ENCODE results near the gene ZNF766. TPM values are rescaled to one million over a fixed set of nuclear protein-coding genes. Genes with fewer than 3 reads are reported as not detected.
"Not testable (repeated sequence)": the region's sequence is repeated elsewhere in the genome, so short reads cannot be mapped to it uniquely, and the experiment has no call there.

ZNF766 gene
- total and polyA plus RNA-seq, 9 of the 15 experiments (the other 6 are each of a cell fraction or from before 2014, with no cell fraction given) = 6.7 to 23.0 (median 11.2) TPM

DNA sequence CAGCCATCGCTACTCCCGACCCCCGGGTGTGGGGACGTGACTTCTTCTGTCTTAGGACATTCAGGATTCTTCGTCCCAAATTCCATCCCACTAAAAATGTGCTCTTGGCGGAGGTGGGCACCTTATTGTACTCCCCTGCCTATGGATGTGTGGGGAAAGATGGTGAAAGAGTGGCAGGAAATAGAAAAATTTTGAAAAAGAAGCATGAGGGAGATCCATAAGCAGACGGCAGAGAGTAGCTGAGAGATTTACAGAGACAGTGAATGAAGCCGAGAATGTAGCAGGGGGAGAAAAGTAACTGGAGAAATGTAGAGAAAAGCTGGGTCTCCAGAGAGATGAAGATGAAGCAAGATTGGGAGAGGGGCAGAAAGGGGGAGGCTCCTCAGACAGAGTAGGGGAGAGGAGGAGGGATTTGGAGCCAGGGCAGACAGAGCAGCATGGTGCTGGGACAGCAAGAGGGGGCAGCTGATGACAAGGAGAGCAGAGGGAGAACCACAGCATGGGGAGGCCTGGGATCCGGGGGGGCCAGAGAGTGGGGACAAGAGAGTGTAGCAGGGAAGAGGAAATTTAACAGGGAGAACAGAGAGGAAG is 67.5 kb downstream of the ZNF766 start:
- Histone ChIP-seq H3K4me3 (no peak overlapping the region), H3K4me1 (replicated peaks in 1 of 2; ENCODE audit: control insufficient read depth in 2 of 2, insufficient read depth in 2 of 2, low read length in 2 of 2) (peaks cover 0 to 7% of the 10 kb centered on the region in 2 experiments; a peak in 2 of 5 replicates), H3K9me1 (ENCODE audit: control insufficient read depth, insufficient read depth, low read length) (no peaks in the 10 kb centered on the region), H4K20me1 (replicated peaks; ENCODE audit: control insufficient read depth, insufficient read depth, low read length) (no peaks in the 10 kb centered on the region), H3K27ac (ENCODE audit: extremely low read depth, low read depth, low read length) (no peak overlapping the region), H3K9me3 (replicated peaks; ENCODE audit: control insufficient read depth, insufficient read depth, low read depth, low read length) (0 out of 2 replicates have a peak, but pooled peaks cover 1% of the 10 kb centered on the region), H2AFZ (ENCODE audit: low read depth, low read length) (no peak overlapping the region), H3K36me3 (ENCODE audit: control insufficient read depth, insufficient read depth, low read length) (no peaks in the 10 kb centered on the region), H3K27me3 (ENCODE audit: control insufficient read depth in 2 of 2, insufficient read depth in 2 of 2, low read length in 2 of 2) (no peaks in the 10 kb centered on the region), H3K79me2 (ENCODE audit: control insufficient read depth, insufficient read depth, low read length) (no peaks in the 10 kb centered on the region), H3K4me2 (ENCODE audit: insufficient read depth, low read length) (no peak overlapping the region), H3K9ac (ENCODE audit: insufficient read depth in 1 of 2, low read depth in 2 of 2, low read length in 2 of 2) (no peak overlapping the region)
- intact Hi-C loops (cut with micrococcal nuclease) = no loop called here
- no peak for ATAC-seq
- BruUV-seq (replicated peaks) = no TSS peak
- FAIRE-seq = no peak
- in situ Hi-C loops (cut with MboI) = no loop called here
- WGBS (ENCODE audit: insufficient coverage, low coverage, missing lambda C conversion rate) = 4% methylated on average over 9 of the region's 9 CpGs
- DNase-seq (ENCODE audit: extremely low read depth in 1 of 4, low spot score in 3 of 4) = no peak
- ChIA-PET CTCF (ENCODE audit: low intra/inter-chr PET ratio) (no interaction called here), POLR2A (no interaction called here)
- TF ChIP-seq BRF1 (IDR thresholded peaks at IDR 0.05; ENCODE audit: borderline replicate concordance, extremely low read depth, insufficient read length) = no peak
- TF ChIP-seq, protein P1, sequence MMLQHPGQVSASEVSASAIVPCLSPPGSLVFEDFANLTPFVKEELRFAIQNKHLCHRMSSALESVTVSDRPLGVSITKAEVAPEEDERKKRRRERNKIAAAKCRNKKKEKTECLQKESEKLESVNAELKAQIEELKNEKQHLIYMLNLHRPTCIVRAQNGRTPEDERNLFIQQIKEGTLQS (IDR thresholded peaks at IDR 0.05) = no peak
- TF ChIP-seq, protein P1 (CRISPR knock-in tag; conservative IDR thresholded peaks at IDR 0.05) = no peak
- no peak for TF ChIP-seq ZBTB17 (CRISPR knock-in tag; IDR thresholded peaks at IDR 0.05)

DNA sequence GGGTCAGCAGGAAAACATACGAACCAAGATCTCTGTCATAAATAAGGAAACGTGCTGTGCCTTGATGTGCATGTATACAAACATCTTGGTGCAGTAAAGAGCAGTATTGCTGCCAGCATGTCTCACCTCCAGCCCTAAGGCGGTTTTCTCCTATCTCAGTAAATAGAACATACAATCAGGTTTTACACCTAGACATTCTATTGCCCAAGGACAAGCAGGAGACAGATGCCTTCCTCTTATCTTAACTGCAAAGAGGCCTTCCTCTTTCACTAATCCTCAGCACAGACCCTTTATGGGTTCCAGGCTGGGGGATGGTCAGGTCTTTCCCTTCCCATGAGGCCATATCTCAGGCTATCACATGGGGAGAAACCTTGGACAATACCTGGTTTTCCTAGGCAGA is 69.6 kb downstream of the ZNF766 start:
- FAIRE-seq; H3K36me3 ChIP-seq (ENCODE audit: control insufficient read depth, insufficient read depth, low read length); DNase-seq (ENCODE audit: extremely low read depth in 1 of 4, low spot score in 3 of 4); H3K27me3 ChIP-seq (ENCODE audit: control insufficient read depth in 2 of 2, insufficient read depth in 2 of 2, low read length in 2 of 2); H3K9me1 ChIP-seq (ENCODE audit: control insufficient read depth, insufficient read depth, low read length); BruUV-seq (replicated peaks); H2AFZ ChIP-seq (ENCODE audit: low read depth, low read length); H4K20me1 ChIP-seq (replicated peaks; ENCODE audit: control insufficient read depth, insufficient read depth, low read length); H3K9me3 ChIP-seq (replicated peaks; ENCODE audit: control insufficient read depth, insufficient read depth, low read depth, low read length); in situ Hi-C loops (cut with MboI); ATAC-seq; CTCF ChIA-PET (ENCODE audit: low intra/inter-chr PET ratio); H3K9ac ChIP-seq (ENCODE audit: insufficient read depth in 1 of 2, low read depth in 2 of 2, low read length in 2 of 2); H3K4me2 ChIP-seq (ENCODE audit: insufficient read depth, low read length); intact Hi-C loops (cut with micrococcal nuclease); H3K27ac ChIP-seq (ENCODE audit: extremely low read depth, low read depth, low read length); H3K4me1 ChIP-seq (replicated peaks in 1 of 2; ENCODE audit: control insufficient read depth in 2 of 2, insufficient read depth in 2 of 2, low read length in 2 of 2); POLR2A ChIA-PET; H3K79me2 ChIP-seq (ENCODE audit: control insufficient read depth, insufficient read depth, low read length); H3K4me3 ChIP-seq: not testable (repeated sequence)
- TF ChIP-seq CBFA2T3 (IDR thresholded peaks at IDR 0.05) = peak; percentile 25; the same call in 1 of the 2 replicates
- WGBS (ENCODE audit: insufficient coverage, low coverage, missing lambda C conversion rate) = 5% methylated on average over 3 of the region's 3 CpGs
